GM18951 (cell line): ENCODE measurements around the gene SUN2.

Experiments
- POLR2A ChIP-seq: IDR thresholded peaks from 4 replicates; pipeline ENCODE4 v1.6.1; 2011; ENCODE audit warnings: mild to moderate bottlenecking; ENCODE audit not compliant: insufficient read length, insufficient read depth; ENCODE audit errors: extremely low read depth
- in situ Hi-C: fragments of 300-500 bp; cut with MboI; formaldehyde crosslinking; loops from one replicate; pipeline ENCODE4 v1.12.0; 2022; ENCODE audit warnings: low sequenced_read_pairs, mixed read lengths, inconsistent platforms; ENCODE audit not compliant: unreplicated experiment

Gene SUN2

GRCh38 chr22:38718414-38718813, 37.4 kb downstream of the SUN2 start:
- no peak for TF ChIP-seq POLR2A
- in situ Hi-C loops, result no loop called here

- TF ChIP-seq POLR2A, result no peak
- in situ Hi-C loops, result no loop called here
These were observed 38.6 kb downstream of the SUN2 start for GRCh38 chr22:38717244-38717643.

- in situ Hi-C loops, result no loop called here
- no peak for TF ChIP-seq POLR2A
These were observed 39.0 kb downstream of the SUN2 start for GRCh38 chr22:38716826-38717225.

- in situ Hi-C loops, result no loop called here
- TF ChIP-seq POLR2A, result no peak
These were observed 39.5 kb downstream of the SUN2 start for GRCh38 chr22:38716271-38716670.

GRCh38 chr22:38715852-38716251, 39.9 kb downstream of the SUN2 start:
- no peak for TF ChIP-seq POLR2A
- in situ Hi-C loops, result no loop called here

- TF ChIP-seq POLR2A, result no peak
- in situ Hi-C loops, result no loop called here
These were observed 40.5 kb downstream of the SUN2 start for GRCh38 chr22:38715176-38715764.

GRCh38 chr22:38713921-38714320, 41.9 kb downstream of the SUN2 start:
- in situ Hi-C loops, result no loop called here
- no peak for TF ChIP-seq POLR2A

- in situ Hi-C loops, result no loop called here
These were observed 43.2 kb downstream of the SUN2 start for GRCh38 chr22:38712486-38713207.

GRCh38 chr22:38710866-38711265, 44.9 kb downstream of the SUN2 start:
- no peak for TF ChIP-seq POLR2A
- in situ Hi-C loops, result no loop called here

More at GRCh38 chr22:38712486-38713207, 43.2 kb downstream of the SUN2 start:
- TF ChIP-seq POLR2A, result no peak

- in situ Hi-C loops, result no loop called here
- TF ChIP-seq POLR2A, result no peak
These were observed 45.4 kb downstream of the SUN2 start for GRCh38 chr22:38710351-38710750.

GRCh38 chr22:38709306-38709705, 46.5 kb downstream of the SUN2 start:
- no peak for TF ChIP-seq POLR2A
- in situ Hi-C loops, result no loop called here

GRCh38 chr22:38707984-38708383, 47.8 kb downstream of the SUN2 start:
- no peak for TF ChIP-seq POLR2A
- in situ Hi-C loops, result no loop called here

GRCh38 chr22:38707346-38707745, 48.5 kb downstream of the SUN2 start:
- in situ Hi-C loops, result no loop called here
- no peak for TF ChIP-seq POLR2A

- TF ChIP-seq POLR2A, result no peak
- in situ Hi-C loops, result no loop called here
These were observed 49.0 kb downstream of the SUN2 start for GRCh38 chr22:38706901-38707195.
